ENCODE results near the gene CALN1.

GRCh38 chr7:72030994-72031667 lies 381.0 kb downstream of the CALN1 start:
- no peak for TF ChIP-seq CTCF (IDR thresholded peaks at IDR 0.05)
- TF ChIP-seq POLR2A (IDR thresholded peaks at IDR 0.05) = no peak
